DMS153 (cell line): ENCODE results near the gene MAFB.
"Not testable (repeated sequence)": the region's sequence is repeated elsewhere in the genome, so short reads cannot be mapped to it uniquely, and the experiment has no call there.

Experiments used
- DNase-seq: peaks from one replicate; lab custom pipeline; 2025; lab: John Stamatoyannopoulos, UW

Gene MAFB

GRCh38 chr20:40689100-40689942, at the start of gene MAFB:
TSS of gene MAFB (minus strand) at chr20:40689236. CDS start at chr20:40688850, 386 bp downstream.
- DNase-seq: peak; percentile 84

GRCh38 chr20:40736468-40736867, 47.4 kb upstream of the MAFB start:
- DNase-seq: not testable (repeated sequence)

GRCh38 chr20:40728996-40729395, 40.0 kb upstream of the MAFB start:
- no peak for DNase-seq

GRCh38 chr20:40728470-40728869, 39.4 kb upstream of the MAFB start:
- DNase-seq: no peak

- DNase-seq: no peak
Measured at GRCh38 chr20:40727960-40728359, 38.9 kb upstream of the MAFB start.

GRCh38 chr20:40726776-40727175, 37.7 kb upstream of the MAFB start:
- DNase-seq: no peak

- DNase-seq: no peak
Measured at GRCh38 chr20:40724566-40724965, 35.5 kb upstream of the MAFB start.

GRCh38 chr20:40720826-40721225, 31.8 kb upstream of the MAFB start:
- DNase-seq: no peak

GRCh38 chr20:40720099-40720498, 31.1 kb upstream of the MAFB start:
- DNase-seq: no peak

GRCh38 chr20:40718982-40719729, 30.1 kb upstream of the MAFB start:
- no peak for DNase-seq

GRCh38 chr20:40718214-40718977, 29.4 kb upstream of the MAFB start:
- no peak for DNase-seq

GRCh38 chr20:40717343-40717865, 28.4 kb upstream of the MAFB start:
- no peak for DNase-seq

- no peak for DNase-seq
Measured at GRCh38 chr20:40715491-40715890, 26.5 kb upstream of the MAFB start.

GRCh38 chr20:40714916-40715315, 25.9 kb upstream of the MAFB start:
- no peak for DNase-seq

GRCh38 chr20:40714109-40714508, 25.1 kb upstream of the MAFB start:
- DNase-seq: no peak

GRCh38 chr20:40713508-40713907, 24.5 kb upstream of the MAFB start:
- no peak for DNase-seq

- DNase-seq: no peak
Measured at GRCh38 chr20:40711079-40711478, 22.0 kb upstream of the MAFB start.

GRCh38 chr20:40710603-40711002, 21.6 kb upstream of the MAFB start:
- DNase-seq: no peak

GRCh38 chr20:40706977-40707582, 18.0 kb upstream of the MAFB start:
- no peak for DNase-seq

- DNase-seq: no peak
Measured at GRCh38 chr20:40705413-40705812, 16.4 kb upstream of the MAFB start.

- DNase-seq: no peak
Measured at GRCh38 chr20:40704828-40705227, 15.8 kb upstream of the MAFB start.
